ENCODE data around the gene COPG2. TPM values are rescaled to one million over a fixed set of nuclear protein-coding genes. Genes with fewer than 3 reads are reported as not detected.

The COPG2 gene
- total and polyA plus RNA-seq, 2 donors (not counting 3 experiments of a cell fraction or from before 2014, with no cell fraction given), result 9.4 to 11.6 TPM

DNA sequence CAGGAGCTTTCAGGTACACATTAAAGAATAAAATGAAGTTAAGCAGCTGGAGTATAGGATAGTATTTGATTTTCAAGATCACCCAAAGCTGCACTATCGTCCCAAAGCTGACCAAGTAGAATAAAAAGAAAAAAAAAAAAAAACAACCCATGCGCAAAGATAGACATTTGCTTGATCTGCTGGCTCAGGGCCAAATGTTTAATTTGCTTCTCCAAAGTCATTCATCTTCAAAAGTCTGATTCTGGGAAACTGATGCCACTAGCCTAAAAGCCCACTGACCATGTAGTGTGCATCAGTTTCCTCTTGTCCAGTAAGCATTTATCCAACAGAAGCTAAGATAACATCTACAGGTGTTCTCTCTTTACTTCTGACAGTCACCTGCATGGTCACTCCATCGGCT, 162.2 kb downstream of the COPG2 start:
- FAIRE-seq (no peak), DNase-seq (ENCODE audit: low read depth, low spot score) (no peak)
- Histone ChIP-seq H3K36me3 (ENCODE audit: control insufficient read depth in 2 of 2, extremely low read depth in 1 of 2, insufficient read depth in 2 of 2, low read length in 2 of 2) (no peaks in the 10 kb centered on the region), H3K4me3 (replicated peaks in 1 of 3; ENCODE audit: insufficient read depth in 1 of 3, low read depth in 1 of 3, low read length in 3 of 3) (no peak overlapping the region), H3K9me3 (replicated peaks; ENCODE audit: control insufficient read depth, insufficient read depth, low read length) (no peaks in the 10 kb centered on the region), H3K9ac (replicated peaks; ENCODE audit: extremely low read depth, insufficient read depth, low read length) (no peak overlapping the region), H3K27ac (ENCODE audit: insufficient read depth, low read depth, low read length) (no peak overlapping the region), H3K27me3 (ENCODE audit: control insufficient read depth in 2 of 2, insufficient read depth in 2 of 2, low read length in 2 of 2) (no peaks in the 10 kb centered on the region), H3K79me2 (ENCODE audit: control insufficient read depth, insufficient read depth, low read length) (no peaks in the 10 kb centered on the region), H3K4me1 (ENCODE audit: control insufficient read depth, extremely low read depth, insufficient read depth, low read length) (no peaks in the 10 kb centered on the region), H4K20me1 (replicated peaks; ENCODE audit: control insufficient read depth, extremely low read depth, insufficient read depth, low read length) (no peaks in the 10 kb centered on the region), H3K4me2 (ENCODE audit: insufficient read depth, low read length) (no peak overlapping the region), H3K9me1 (replicated peaks; ENCODE audit: control insufficient read depth, extremely low read depth, insufficient read depth, low read length) (no peaks in the 10 kb centered on the region), H2AFZ (ENCODE audit: low read depth, low read length) (no peak overlapping the region)
- intact Hi-C loops (cut with micrococcal nuclease), result no loop called here
- POLR2A ChIA-PET, result no interaction called here
- CTCF ChIA-PET, result interaction anchor here (0.8 kb wide), 1 partner anchor 11 kb away, joined by 4 read pairs; no protein-coding TSS in a partner anchor
- TF ChIP-seq FOS (IDR thresholded peaks at IDR 0.05; ENCODE audit: borderline replicate concordance, insufficient read depth, low read length) (no peak), MYC (IDR thresholded peaks at IDR 0.05; ENCODE audit: low read depth, low read length) (no peak), POLR2AphosphoS5 (IDR thresholded peaks at IDR 0.05; ENCODE audit: insufficient read depth, low read depth, low read length) (no peak), GATA2 (IDR thresholded peaks at IDR 0.05; ENCODE audit: insufficient read depth, insufficient read length, low read depth, low read length) (no peak), POLR2A (IDR thresholded peaks at IDR 0.05; ENCODE audit: low read depth, low read length) (no peak), EZH2 (IDR thresholded peaks at IDR 0.05; ENCODE audit: borderline replicate concordance, low read depth, low read length, severe bottlenecking) (no peak), JUN (IDR thresholded peaks at IDR 0.05; ENCODE audit: borderline replicate concordance, insufficient read depth, insufficient read length, low read depth) (no peak)
- TF ChIP-seq, protein P1, sequence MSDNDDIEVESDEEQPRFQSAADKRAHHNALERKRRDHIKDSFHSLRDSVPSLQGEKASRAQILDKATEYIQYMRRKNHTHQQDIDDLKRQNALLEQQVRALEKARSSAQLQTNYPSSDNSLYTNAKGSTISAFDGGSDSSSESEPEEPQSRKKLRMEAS (IDR thresholded peaks at IDR 0.05; ENCODE audit: insufficient read depth, insufficient read length), result no peak
- TF ChIP-seq, protein P2, sequence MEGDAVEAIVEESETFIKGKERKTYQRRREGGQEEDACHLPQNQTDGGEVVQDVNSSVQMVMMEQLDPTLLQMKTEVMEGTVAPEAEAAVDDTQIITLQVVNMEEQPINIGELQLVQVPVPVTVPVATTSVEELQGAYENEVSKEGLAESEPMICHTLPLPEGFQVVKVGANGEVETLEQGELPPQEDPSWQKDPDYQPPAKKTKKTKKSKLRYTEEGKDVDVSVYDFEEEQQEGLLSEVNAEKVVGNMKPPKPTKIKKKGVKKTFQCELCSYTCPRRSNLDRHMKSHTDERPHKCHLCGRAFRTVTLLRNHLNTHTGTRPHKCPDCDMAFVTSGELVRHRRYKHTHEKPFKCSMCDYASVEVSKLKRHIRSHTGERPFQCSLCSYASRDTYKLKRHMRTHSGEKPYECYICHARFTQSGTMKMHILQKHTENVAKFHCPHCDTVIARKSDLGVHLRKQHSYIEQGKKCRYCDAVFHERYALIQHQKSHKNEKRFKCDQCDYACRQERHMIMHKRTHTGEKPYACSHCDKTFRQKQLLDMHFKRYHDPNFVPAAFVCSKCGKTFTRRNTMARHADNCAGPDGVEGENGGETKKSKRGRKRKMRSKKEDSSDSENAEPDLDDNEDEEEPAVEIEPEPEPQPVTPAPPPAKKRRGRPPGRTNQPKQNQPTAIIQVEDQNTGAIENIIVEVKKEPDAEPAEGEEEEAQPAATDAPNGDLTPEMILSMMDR (IDR thresholded peaks at IDR 0.05; ENCODE audit: extremely low read depth in 1 of 2, insufficient read depth in 1 of 2, low read depth in 1 of 2, low read length in 2 of 2), result no peak
- dilution Hi-C loops (cut with MboI; ENCODE audit: extremely low pct_ligation_motif_present, low sequenced_read_pairs), result no loop called here
- TSS peak; percentile 37 for BruUV-seq (replicated peaks)
